H9 (cell line): ENCODE results near the gene FAM9C. TPM values are rescaled to one million over a fixed set of nuclear protein-coding genes. Genes with fewer than 3 reads are reported as not detected.
A peak's percentile ranks its signal among the peaks of the same experiment; 100 is the strongest.

Experiments used
- DNase-seq: peaks from one replicate; pipeline ENCODE4 v3.0.0-alpha.2; 2017
- H2AFZ ChIP-seq: one replicate; pipeline ENCODE4 v1.6.1; 2013; ENCODE audit warnings: mild to moderate bottlenecking, low read length, control low read depth, moderate library complexity
- H2AK5ac ChIP-seq: 2 replicates; pipeline ENCODE4 v1.6.1; 2013; ENCODE audit warnings: low read length, control low read depth, mixed read lengths; ENCODE audit not compliant: insufficient read length
- H2BK120ac ChIP-seq: one replicate; pipeline ENCODE4 v1.6.1; 2013; ENCODE audit warnings: low read depth, mild to moderate bottlenecking, low read length, control low read depth, inconsistent platforms; ENCODE audit not compliant: poor library complexity, severe bottlenecking
- H2BK12ac ChIP-seq: 2 replicates; pipeline ENCODE4 v1.6.1; 2013; ENCODE audit warnings: low read length, control low read depth, mixed read lengths, low read depth; ENCODE audit not compliant: insufficient read length
- H2BK15ac ChIP-seq: 2 replicates; pipeline ENCODE4 v1.6.1; 2013; ENCODE audit warnings: low read depth, low read length, control low read depth
- H2BK20ac ChIP-seq: one replicate; pipeline ENCODE4 v1.6.1; 2013; ENCODE audit warnings: low read depth, mild to moderate bottlenecking, low read length, control low read depth, inconsistent platforms; ENCODE audit not compliant: poor library complexity, severe bottlenecking
- H2BK5ac ChIP-seq: 2 replicates; pipeline ENCODE4 v1.6.1; 2013; ENCODE audit warnings: low read length, control low read depth, mixed read lengths; ENCODE audit not compliant: insufficient read length
- H3K14ac ChIP-seq: 2 replicates; pipeline ENCODE4 v1.6.1; 2013; ENCODE audit warnings: low read length, control low read depth; ENCODE audit not compliant: insufficient read depth
- H3K18ac ChIP-seq: 2 replicates; pipeline ENCODE4 v1.6.1; 2013; ENCODE audit warnings: low read depth, mild to moderate bottlenecking, mixed read lengths, low read length, control low read depth; ENCODE audit not compliant: insufficient read length
- H3K23ac ChIP-seq: 2 replicates; pipeline ENCODE4 v1.6.1; 2013; ENCODE audit warnings: low read length, control low read depth, mixed read lengths, low read depth; ENCODE audit not compliant: insufficient read length
- H3K23me2 ChIP-seq: 2 replicates; pipeline ENCODE4 v1.6.1; 2013; ENCODE audit warnings: low read depth, mild to moderate bottlenecking, mixed read lengths, low read length, control low read depth; ENCODE audit not compliant: insufficient read length, poor library complexity, severe bottlenecking
- H3K27ac ChIP-seq: 2 replicates; pipeline ENCODE4 v1.5.1; 2013; ENCODE audit warnings: low read length, control low read depth, mixed read lengths, low read depth; ENCODE audit not compliant: insufficient read length
- H3K27me3 ChIP-seq: 2 replicates; pipeline ENCODE4 v1.6.1; 2013; ENCODE audit warnings: low read length, control low read depth, inconsistent platforms; ENCODE audit not compliant: insufficient read depth
- H3K4ac ChIP-seq: 2 replicates; pipeline ENCODE4 v1.6.1; 2013; ENCODE audit warnings: low read depth, mild to moderate bottlenecking, control low read depth, inconsistent platforms, low read length, moderate library complexity
- H3K4me1 ChIP-seq: 2 replicates; pipeline ENCODE4 v1.6.1; 2013; ENCODE audit warnings: low read length, control low read depth, inconsistent platforms; ENCODE audit not compliant: insufficient read depth
- H3K4me2 ChIP-seq: 2 replicates; pipeline ENCODE4 v1.6.1; 2013; ENCODE audit warnings: low read length, control low read depth, mixed read lengths; ENCODE audit not compliant: insufficient read length, insufficient read depth
- H3K56ac ChIP-seq: 2 replicates; pipeline ENCODE4 v1.6.1; 2013; ENCODE audit warnings: low read depth, mild to moderate bottlenecking, mixed read lengths, low read length, control low read depth; ENCODE audit not compliant: insufficient read length
- H3K79me1 ChIP-seq: 2 replicates; pipeline ENCODE4 v1.6.1; 2013; ENCODE audit warnings: low read depth, mild to moderate bottlenecking, moderate library complexity, low read length, control low read depth, inconsistent platforms; ENCODE audit not compliant: insufficient read depth, poor library complexity, severe bottlenecking
- H3K79me2 ChIP-seq: 2 replicates; pipeline ENCODE4 v1.6.1; 2013; ENCODE audit warnings: low read length, control low read depth, inconsistent platforms; ENCODE audit not compliant: insufficient read depth
- H3K9ac ChIP-seq: 2 replicates; pipeline ENCODE4 v1.6.1; 2013; ENCODE audit warnings: low read length, control low read depth, mixed read lengths; ENCODE audit not compliant: insufficient read length; ENCODE audit errors: extremely low read depth
- H3K9me3 ChIP-seq: one replicate; pipeline ENCODE4 v1.6.1; 2013; ENCODE audit warnings: low read depth, low read length, inconsistent platforms; ENCODE audit not compliant: control insufficient read depth
- H3T11ph ChIP-seq: one replicate; pipeline ENCODE4 v1.6.1; 2013; ENCODE audit warnings: mild to moderate bottlenecking, low read length, control low read depth, inconsistent platforms
- H4K20me1 ChIP-seq: one replicate; pipeline ENCODE4 v1.6.1; 2013; ENCODE audit not compliant: control insufficient read depth, insufficient read length, insufficient read depth
- H4K5ac ChIP-seq: 2 replicates; pipeline ENCODE4 v1.6.1; 2013; ENCODE audit warnings: low read depth, mild to moderate bottlenecking, mixed read lengths, low read length, control low read depth; ENCODE audit not compliant: insufficient read length
- H4K8ac ChIP-seq: replicated peaks from 2 replicates; pipeline ENCODE4 v1.6.1; 2013; ENCODE audit warnings: low read length, control low read depth, mixed read lengths, low read depth; ENCODE audit not compliant: insufficient read length
- H4K91ac ChIP-seq: 2 replicates; pipeline ENCODE4 v1.6.1; 2013; ENCODE audit warnings: low read depth, mild to moderate bottlenecking, moderate library complexity, mixed read lengths, low read length, control low read depth; ENCODE audit not compliant: insufficient read length
- H3K27ac Mint-ChIP-seq, 3 experiments: 2 replicates in 2 of 3; 3 replicates in 1 of 3; pipeline ENCODE4 v1.8.0; 2020 to 2021; ENCODE audit warnings: mixed read lengths in 3 of 3, mild to moderate bottlenecking in 1 of 3, moderate library complexity in 1 of 3
- H3K27me3 Mint-ChIP-seq: 2 replicates; pipeline ENCODE4 v1.8.0; 2021; ENCODE audit warnings: low read depth, mild to moderate bottlenecking, moderate library complexity, mixed read lengths
- H3K36me3 Mint-ChIP-seq, 3 experiments: 2 replicates in 2 of 3; 3 replicates in 1 of 3; pipeline ENCODE4 v1.8.0; 2020 to 2021; ENCODE audit warnings: low read depth in 3 of 3, mixed read lengths in 3 of 3; ENCODE audit not compliant: insufficient read depth in 1 of 3
- H3K4me1 Mint-ChIP-seq, 2 experiments: 2 replicates each; pipeline ENCODE4 v1.8.0; 2020; ENCODE audit warnings: mixed read lengths in 2 of 2
- H3K4me3 Mint-ChIP-seq, 2 experiments: 2 replicates in 1 of 2; 3 replicates in 1 of 2; pipeline ENCODE4 v1.8.0; 2020 to 2021; ENCODE audit warnings: mild to moderate bottlenecking in 2 of 2, mixed read lengths in 2 of 2, moderate library complexity in 1 of 2
- H3K9me3 Mint-ChIP-seq, 2 experiments: 2 replicates in 1 of 2; 3 replicates in 1 of 2; pipeline ENCODE4 v1.8.0; 2020; ENCODE audit warnings: mild to moderate bottlenecking in 2 of 2, mixed read lengths in 2 of 2, moderate library complexity in 1 of 2
- WGBS: extraction: QIAGEN DNeasy Blood & Tissue Kit; methylation state at CpG from one replicate; pipeline ENCODE4 v1.1.7; 2013; ENCODE audit warnings: missing lambda C conversion rate, low lambda C conversion rate, mixed read lengths; ENCODE audit not compliant: insufficient read length; ENCODE audit errors: extremely low coverage; 5-methylcytosine and 5-hydroxymethylcytosine counted together
- total RNA-seq: library from RNA; stranded (reverse); gene quantifications from 2 replicates; pipeline ENCODE4 v1.2.1, GENCODE V29; 2021
- TF ChIP-seq, protein P1 (sequence below): fragments of 200-600 bp; sonication (generic); conservative IDR thresholded peaks from 3 replicates; pipeline ENCODE4 v1.8.0; 2021; ENCODE audit warnings: antibody characterized with exemption, mild to moderate bottlenecking

FAM9C gene
- total RNA-seq, 1 experiment from 2014 or later, result not detected

DNA sequence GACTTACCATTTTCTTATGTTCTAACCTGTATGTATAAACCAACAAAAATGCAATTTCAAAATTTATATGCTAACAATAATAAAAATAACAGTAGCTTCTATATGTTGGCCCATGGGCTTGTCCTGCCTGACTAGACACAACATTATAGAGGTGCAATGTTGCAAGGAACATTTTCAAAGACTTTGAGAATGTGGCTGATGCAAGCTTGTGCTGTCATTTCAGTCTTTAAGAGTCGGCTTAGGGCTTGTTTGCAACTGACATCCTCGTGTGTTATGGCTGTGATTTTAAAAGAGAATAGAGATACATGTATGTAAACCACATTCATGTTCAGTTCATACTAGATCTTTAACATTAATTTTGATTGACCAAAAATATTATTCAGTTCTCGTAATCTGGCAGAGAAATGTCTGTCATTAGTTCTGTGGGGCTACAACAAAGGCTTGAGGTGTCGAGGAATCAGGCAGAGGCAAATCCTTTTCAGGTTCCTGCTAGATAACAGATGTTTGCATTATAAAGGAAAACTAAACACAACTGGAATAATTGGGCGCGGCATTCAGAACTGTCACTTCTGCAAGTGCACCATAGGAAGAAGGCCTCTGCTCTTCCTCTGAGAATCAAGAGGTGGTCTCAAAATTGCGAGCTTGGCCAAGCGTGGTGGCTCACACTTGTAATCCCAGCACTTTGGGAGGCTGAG is 56.4 kb downstream of the FAM9C start:
- H2AFZ ChIP-seq, result no peak overlapping the region
- no peak overlapping the region for H3K18ac ChIP-seq
- H3K4me3 Mint-ChIP-seq, result no peak overlapping the region
- no peaks in the 10 kb centered on the region for H3K79me2 ChIP-seq
- H3K27ac ChIP-seq, result no peak overlapping the region
- H2BK120ac ChIP-seq, result no peak overlapping the region
- H3K9me3 ChIP-seq, result no peaks in the 10 kb centered on the region
- no peaks in the 10 kb centered on the region; the same call in 1 of the 2 replicates for H3K27me3 Mint-ChIP-seq
- peaks cover 9 to 15% (median 14%) of the 10 kb centered on the region in 3 experiments for H3K36me3 Mint-ChIP-seq
- H3K4me1 Mint-ChIP-seq, result peaks cover 7% of the 10 kb centered on the region in 2 experiments
- no peak overlapping the region for H2AK5ac ChIP-seq
- no peak overlapping the region for H2BK20ac ChIP-seq
- no peak overlapping the region for H3K23ac ChIP-seq
- H3K79me1 ChIP-seq, result no peaks in the 10 kb centered on the region
- H4K20me1 ChIP-seq, result no peaks in the 10 kb centered on the region
- H2BK15ac ChIP-seq, result no peak overlapping the region
- no peak overlapping the region for H4K8ac ChIP-seq
- no peak overlapping the region for H3T11ph ChIP-seq
- H2BK12ac ChIP-seq, result no peak overlapping the region
- no peak overlapping the region for H2BK5ac ChIP-seq
- H3K4ac ChIP-seq, result no peak overlapping the region
- no peak overlapping the region for H3K4me2 ChIP-seq
- no peak overlapping the region for H3K14ac ChIP-seq
- no peak overlapping the region for H4K91ac ChIP-seq
- peaks cover 72 to 73% of the 10 kb centered on the region in 2 experiments for H3K9me3 Mint-ChIP-seq
- H3K23me2 ChIP-seq, result no peaks in the 10 kb centered on the region
- no peak overlapping the region for H3K56ac ChIP-seq
- H3K27ac Mint-ChIP-seq, result peak overlapping the region in 2 of 3 experiments; percentile 15 to 31; a peak in 1 of 7 replicates
- WGBS, result no CpG with 5 or more reads among the region's 8 CpGs
- peaks cover 3% of the 10 kb centered on the region; the same call in 1 of the 2 replicates for H3K4me1 ChIP-seq
- no peak overlapping the region for H3K9ac ChIP-seq
- no peak overlapping the region for H4K5ac ChIP-seq
- no peak for DNase-seq
- TF ChIP-seq, protein P1, sequence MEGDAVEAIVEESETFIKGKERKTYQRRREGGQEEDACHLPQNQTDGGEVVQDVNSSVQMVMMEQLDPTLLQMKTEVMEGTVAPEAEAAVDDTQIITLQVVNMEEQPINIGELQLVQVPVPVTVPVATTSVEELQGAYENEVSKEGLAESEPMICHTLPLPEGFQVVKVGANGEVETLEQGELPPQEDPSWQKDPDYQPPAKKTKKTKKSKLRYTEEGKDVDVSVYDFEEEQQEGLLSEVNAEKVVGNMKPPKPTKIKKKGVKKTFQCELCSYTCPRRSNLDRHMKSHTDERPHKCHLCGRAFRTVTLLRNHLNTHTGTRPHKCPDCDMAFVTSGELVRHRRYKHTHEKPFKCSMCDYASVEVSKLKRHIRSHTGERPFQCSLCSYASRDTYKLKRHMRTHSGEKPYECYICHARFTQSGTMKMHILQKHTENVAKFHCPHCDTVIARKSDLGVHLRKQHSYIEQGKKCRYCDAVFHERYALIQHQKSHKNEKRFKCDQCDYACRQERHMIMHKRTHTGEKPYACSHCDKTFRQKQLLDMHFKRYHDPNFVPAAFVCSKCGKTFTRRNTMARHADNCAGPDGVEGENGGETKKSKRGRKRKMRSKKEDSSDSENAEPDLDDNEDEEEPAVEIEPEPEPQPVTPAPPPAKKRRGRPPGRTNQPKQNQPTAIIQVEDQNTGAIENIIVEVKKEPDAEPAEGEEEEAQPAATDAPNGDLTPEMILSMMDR, result no peak
- H3K27me3 ChIP-seq, result no peaks in the 10 kb centered on the region
